UCSD-AML1 (cell line): ENCODE data around the gene EVI2B.
"Not testable (repeated sequence)": the region's sequence is repeated elsewhere in the genome, so short reads cannot be mapped to it uniquely, and the experiment has no call there.

Experiments used
- DNase-seq: peaks from one replicate; lab custom pipeline; 2025; ENCODE audit not compliant: unreplicated experiment; lab: John Stamatoyannopoulos, UW

The EVI2B gene

DNA sequence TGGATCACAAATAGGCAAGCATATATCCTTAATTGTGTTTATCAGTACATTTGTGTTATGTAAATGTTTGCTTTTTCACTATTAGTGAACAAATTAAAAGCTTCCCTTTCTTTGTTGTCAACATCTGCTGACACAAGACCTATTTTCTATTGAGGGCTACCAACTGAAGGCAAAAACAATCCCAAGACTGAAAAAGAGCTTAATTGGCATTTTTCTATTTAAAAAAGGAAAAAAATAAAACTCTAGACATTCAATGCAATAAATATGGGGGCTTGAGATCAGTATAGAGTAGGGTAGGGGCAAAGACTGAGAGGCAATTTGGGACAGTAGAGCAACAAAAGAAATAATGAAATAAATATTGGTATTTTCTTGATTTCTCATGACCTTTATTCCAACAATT lies 41.1 kb downstream of the EVI2B start:
- no peak for DNase-seq

DNA sequence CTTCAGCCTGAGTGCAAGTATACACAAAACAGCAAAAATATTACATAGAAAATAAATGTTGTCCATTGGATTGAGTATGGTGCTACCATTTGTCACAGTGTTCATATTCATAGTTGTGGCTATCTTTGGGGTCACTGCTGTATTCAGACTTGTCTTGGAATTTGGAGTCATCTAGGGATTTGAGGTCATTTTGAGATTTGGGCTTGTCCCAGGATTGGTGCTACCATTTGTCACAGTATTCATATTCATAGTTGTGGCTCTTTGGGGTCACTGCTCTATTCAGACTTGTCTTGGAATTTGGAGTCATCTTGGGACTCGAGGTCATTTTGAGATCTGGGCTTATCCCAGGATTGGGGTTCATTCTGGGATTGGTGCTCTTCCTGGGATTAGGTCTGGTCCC lies 41.6 kb downstream of the EVI2B start:
- DNase-seq, result no peak

DNA sequence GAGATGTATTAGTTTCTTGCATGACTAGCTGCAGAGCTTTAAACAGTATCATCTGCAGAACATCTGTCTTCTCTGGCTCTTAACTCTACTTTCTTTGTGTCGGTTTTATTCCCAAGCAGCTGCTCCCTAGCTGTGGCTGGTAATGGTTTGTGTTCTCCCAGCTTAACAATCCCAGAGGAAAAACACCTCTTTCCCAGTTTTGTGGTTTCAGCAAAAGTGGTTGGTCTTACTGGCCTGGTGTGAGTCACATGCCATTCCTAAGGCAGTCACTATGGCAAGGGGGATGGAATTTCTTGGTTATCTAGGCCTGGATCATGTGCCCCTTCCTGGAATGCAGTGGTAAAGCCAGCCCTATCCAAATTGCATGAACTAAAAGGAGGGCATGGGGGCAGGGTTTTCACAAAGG lies 44.3 kb downstream of the EVI2B start:
- DNase-seq, result no peak

DNA sequence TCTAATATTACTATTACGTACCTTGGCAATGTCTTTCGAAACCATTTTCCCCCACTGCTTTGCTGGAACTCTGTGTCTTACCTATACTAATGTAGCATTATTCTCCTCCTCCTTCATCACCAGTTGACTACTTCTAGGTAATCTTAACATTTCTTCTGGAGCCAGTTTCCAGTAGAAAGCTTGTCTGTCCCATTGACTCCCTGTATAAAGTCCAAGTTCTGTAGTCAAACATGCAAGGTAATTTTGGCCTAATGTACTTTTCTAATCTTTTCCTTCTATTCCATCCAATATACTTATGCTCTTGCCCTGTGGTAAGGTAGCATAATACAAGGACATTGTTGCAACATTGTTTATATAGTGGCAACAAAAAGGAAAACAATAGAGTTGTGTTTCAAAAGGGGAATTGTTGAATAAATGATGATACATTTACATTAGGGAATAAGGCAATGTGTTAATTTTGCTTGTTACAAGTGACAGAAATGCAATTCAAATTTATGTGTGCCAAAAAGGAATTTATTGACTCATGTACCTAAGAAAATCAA lies 44.7 kb downstream of the EVI2B start:
- no peak for DNase-seq

DNA sequence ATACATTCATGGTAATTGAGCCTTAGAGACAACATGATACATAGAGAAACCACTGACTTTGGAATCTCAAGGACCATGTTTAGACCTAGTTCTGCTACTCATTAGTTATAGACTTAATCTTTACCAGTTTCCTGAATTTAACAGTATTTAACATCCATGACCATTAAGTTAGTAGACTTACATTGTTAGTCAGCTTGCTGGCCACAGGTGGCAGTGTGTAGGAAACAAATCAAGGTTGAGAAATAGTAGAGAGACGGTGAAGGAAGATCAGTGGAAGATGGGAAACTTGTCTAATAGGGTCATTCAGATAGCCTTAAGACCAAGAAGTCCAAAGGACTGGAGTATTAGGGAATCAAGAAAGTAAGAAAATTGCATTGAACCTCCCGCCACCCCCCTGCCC lies 47.8 kb downstream of the EVI2B start:
- no peak for DNase-seq

DNA sequence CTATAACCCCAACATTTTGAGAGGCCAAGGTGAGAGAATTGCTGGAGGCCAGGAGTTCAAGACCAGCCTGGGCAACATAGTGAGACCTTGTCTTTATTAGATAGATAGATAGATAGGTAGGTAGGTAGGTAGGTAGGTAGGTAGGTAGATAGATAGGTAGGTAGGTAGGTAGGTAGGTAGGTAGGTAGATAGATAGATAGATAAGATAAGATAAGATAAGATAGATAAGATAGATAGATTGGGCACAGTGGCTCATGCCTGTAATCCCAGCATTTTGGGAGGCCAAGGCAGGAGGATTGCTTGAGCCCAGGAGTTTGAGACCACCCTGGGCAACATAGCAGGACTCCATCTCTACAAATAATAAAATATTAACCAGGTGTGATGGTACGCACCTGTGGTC lies 50.9 kb downstream of the EVI2B start:
- DNase-seq, result not testable (repeated sequence)

DNA sequence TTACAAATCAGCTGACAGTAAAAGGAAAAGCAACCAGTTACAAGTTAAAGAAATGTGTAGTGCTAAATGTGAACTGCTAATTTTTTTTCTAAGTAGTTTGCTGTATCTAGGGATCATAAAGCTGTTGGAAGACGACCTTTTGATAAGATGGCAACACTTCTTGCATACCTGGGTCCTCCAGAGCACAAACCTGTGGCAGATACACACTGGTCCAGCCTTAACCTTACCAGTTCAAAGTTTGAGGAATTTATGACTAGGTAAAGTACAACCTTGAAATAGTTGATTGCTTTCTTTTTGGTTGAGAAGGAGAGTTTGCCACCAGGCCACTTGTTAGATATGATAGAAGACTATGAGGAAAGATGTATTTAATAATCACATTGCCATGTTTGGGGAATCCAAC lies 52.3 kb downstream of the EVI2B start:
- no peak for DNase-seq

DNA sequence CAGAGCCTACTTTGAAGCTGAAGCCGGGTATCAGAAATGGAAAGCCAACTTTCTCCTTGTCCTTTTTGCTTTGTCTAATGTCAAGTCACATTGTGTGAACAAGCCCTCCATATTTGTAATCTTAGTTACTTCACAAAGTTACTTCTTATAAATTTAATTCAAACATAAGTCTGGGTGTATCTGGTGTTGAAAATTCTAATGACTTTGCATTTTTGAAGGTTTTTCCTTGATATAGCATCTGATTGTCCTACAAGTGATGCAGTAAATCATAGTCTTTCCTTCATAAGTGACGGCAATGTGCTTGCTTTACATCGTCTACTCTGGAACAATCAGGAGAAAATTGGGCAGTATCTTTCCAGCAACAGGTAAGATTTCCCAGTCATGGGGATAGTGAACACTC lies 53.7 kb downstream of the EVI2B start:
- no peak for DNase-seq

DNA sequence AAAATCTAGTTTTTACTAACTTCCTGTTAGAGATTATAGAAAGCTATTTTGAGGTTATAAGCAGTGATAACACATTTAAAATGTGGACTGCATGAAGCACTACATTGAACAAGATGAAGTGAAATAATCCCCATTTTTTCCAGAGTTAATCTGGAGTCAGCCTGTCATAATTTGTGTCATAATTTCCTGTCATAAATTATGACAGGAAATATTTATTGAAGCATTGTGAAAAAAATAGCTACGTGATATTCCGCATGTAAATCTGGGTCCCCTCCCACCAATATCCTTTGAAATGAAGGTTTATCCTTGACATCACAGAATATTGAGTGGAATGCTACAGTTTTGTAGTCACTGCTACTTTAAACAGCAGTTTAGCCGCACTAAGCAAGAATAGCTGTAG lies 56.9 kb downstream of the EVI2B start:
- no peak for DNase-seq

DNA sequence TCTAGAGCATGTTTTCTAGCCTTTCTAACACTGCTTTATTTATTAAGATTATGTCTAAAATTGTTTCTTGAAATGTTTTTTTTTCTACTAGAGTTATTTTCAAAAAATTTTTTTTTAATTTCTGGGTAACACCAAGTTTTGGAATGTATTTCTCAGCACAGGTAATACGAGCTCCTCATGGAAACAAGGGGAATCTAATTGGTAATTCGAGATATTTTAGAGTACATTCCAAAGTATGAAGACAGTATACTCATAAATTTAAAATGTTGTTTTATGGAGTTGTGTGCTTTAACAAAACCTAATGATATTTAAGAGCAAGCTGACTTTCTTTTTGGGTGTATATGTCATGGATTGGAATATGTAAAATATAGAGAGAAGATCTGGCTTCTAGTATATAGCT lies 59.2 kb downstream of the EVI2B start:
- DNase-seq, result no peak
